GM19193 (cell line): ENCODE results near the gene FHOD3.

ENCODE experiments used
- POLR2A ChIP-seq: IDR thresholded peaks from 4 replicates; pipeline ENCODE4 v1.6.1; 2011; ENCODE audit not compliant: insufficient read depth, insufficient read length; ENCODE audit errors: extremely low read depth

Gene FHOD3

GRCh38 chr18:36568487-36568886, 271.0 kb downstream of the FHOD3 start:
- no peak for TF ChIP-seq POLR2A

GRCh38 chr18:36572135-36572856, 274.8 kb downstream of the FHOD3 start:
- no peak for TF ChIP-seq POLR2A

- no peak for TF ChIP-seq POLR2A
Measured at GRCh38 chr18:36576339-36576738, 278.8 kb downstream of the FHOD3 start.

GRCh38 chr18:36578871-36579710, 281.6 kb downstream of the FHOD3 start:
- TF ChIP-seq POLR2A = no peak

GRCh38 chr18:36580266-36580665, 282.8 kb downstream of the FHOD3 start:
- no peak for TF ChIP-seq POLR2A

GRCh38 chr18:36580874-36581750, 283.6 kb downstream of the FHOD3 start:
- TF ChIP-seq POLR2A = no peak

GRCh38 chr18:36582988-36583745, 285.7 kb downstream of the FHOD3 start:
- no peak for TF ChIP-seq POLR2A

- TF ChIP-seq POLR2A = no peak
Measured at GRCh38 chr18:36589857-36590543, 292.5 kb downstream of the FHOD3 start.

GRCh38 chr18:36590621-36591580, 293.4 kb downstream of the FHOD3 start:
- no peak for TF ChIP-seq POLR2A

- no peak for TF ChIP-seq POLR2A
Measured at GRCh38 chr18:36592282-36592681, 294.8 kb downstream of the FHOD3 start.

- TF ChIP-seq POLR2A = no peak
Measured at GRCh38 chr18:36593001-36593400, 295.5 kb downstream of the FHOD3 start.

- no peak for TF ChIP-seq POLR2A
Measured at GRCh38 chr18:36593641-36594040, 296.1 kb downstream of the FHOD3 start.

GRCh38 chr18:36594621-36595020, 297.1 kb downstream of the FHOD3 start:
- no peak for TF ChIP-seq POLR2A

GRCh38 chr18:36595046-36595817, 297.7 kb downstream of the FHOD3 start:
- no peak for TF ChIP-seq POLR2A
